ENCODE measurements around the gene FAXDC2. TPM values are rescaled to one million over a fixed set of nuclear protein-coding genes. Genes with fewer than 3 reads are reported as not detected.
A peak's percentile ranks its signal among the peaks of the same experiment; 100 is the strongest.

The FAXDC2 gene
- total and polyA plus RNA-seq, 2 donors from 2014 or later = 14.1 to 18.3 TPM

- Histone ChIP-seq H3K4me3 (ENCODE audit: low read length in 3 of 3) (peak overlapping the region; percentile 85 to 92 (median 91)), H3K9ac (ENCODE audit: low read length in 3 of 3) (peak overlapping the region; percentile 86 to 92 (median 88)), H3K4me1 (ENCODE audit: control insufficient read depth in 2 of 3, insufficient read depth in 2 of 3, low read depth in 1 of 3, low read length in 3 of 3) (peaks cover 0 to 15% (median 2%) of the 10 kb centered on the region in 3 donors), H3K27ac (ENCODE audit: low read depth in 2 of 2, low read length in 2 of 2) (peak overlapping the region; percentile 94 to 98), H3K36me3 (ENCODE audit: control insufficient read depth in 2 of 3, insufficient read depth in 3 of 3, low read length in 3 of 3) (peaks cover 0 to 5% (median 0%) of the 10 kb centered on the region in 3 donors), H3K9me3 (ENCODE audit: control insufficient read depth in 2 of 3, insufficient read depth in 1 of 3, low read length in 3 of 3) (no peaks in the 10 kb centered on the region), H3K27me3 (ENCODE audit: control insufficient read depth, insufficient read depth, low read length) (no peaks in the 10 kb centered on the region)
- DNase-seq = peak in 2 of 5 donors; percentile 31 to 34
- FAIRE-seq = no peak
- no peak for TF ChIP-seq CTCF (IDR thresholded peaks at IDR 0.05; ENCODE audit: borderline replicate concordance, extremely low read depth, insufficient read depth)
- intact Hi-C loops (cut with DNase I) = no loop called here
Measured at GRCh38 chr5:154858972-154859871, 8.8 kb upstream of the FAXDC2 start.

- DNase-seq = peak; percentile 98 to 100 (median 99)
- H3K9ac ChIP-seq (ENCODE audit: low read length in 3 of 3) = peak within 1 kb of the TSS; percentile 86 to 93 (median 88)
- peak within 1 kb of the TSS; percentile 94 to 98 for H3K27ac ChIP-seq (ENCODE audit: low read depth in 2 of 2, low read length in 2 of 2)
- intact Hi-C loops (cut with DNase I) = no loop called here
- no peaks in the 10 kb centered on the region for H3K27me3 ChIP-seq (ENCODE audit: control insufficient read depth, insufficient read depth, low read length)
- peak within 1 kb of the TSS; percentile 91 to 92 (median 91) for H3K4me3 ChIP-seq (ENCODE audit: low read length in 3 of 3)
- FAIRE-seq = no peak
- H3K36me3 ChIP-seq (ENCODE audit: control insufficient read depth in 2 of 3, insufficient read depth in 3 of 3, low read length in 3 of 3) = peaks cover 0 to 3% (median 0%) of the 10 kb centered on the region in 3 donors
- TF ChIP-seq CTCF (IDR thresholded peaks at IDR 0.05; ENCODE audit: borderline replicate concordance, extremely low read depth, insufficient read depth) = no peak
- peaks cover 0 to 15% (median 2%) of the 10 kb centered on the region in 3 donors for H3K4me1 ChIP-seq (ENCODE audit: control insufficient read depth in 2 of 3, insufficient read depth in 2 of 3, low read depth in 1 of 3, low read length in 3 of 3)
- no peaks in the 10 kb centered on the region for H3K9me3 ChIP-seq (ENCODE audit: control insufficient read depth in 2 of 3, insufficient read depth in 1 of 3, low read length in 3 of 3)
Measured at GRCh38 chr5:154858297-154858971, 8.0 kb upstream of the FAXDC2 start, which contains the start of gene CNOT8. Gene CNOT8, plus strand, starts transcription at chr5:154858627. Its CDS starts 4,652 bp downstream, at chr5:154863279.

GRCh38 chr5:154857530-154858296 is 7.3 kb upstream of the FAXDC2 start:
- Histone ChIP-seq H3K36me3 (ENCODE audit: control insufficient read depth in 2 of 3, insufficient read depth in 3 of 3, low read length in 3 of 3) (no peaks in the 10 kb centered on the region), H3K4me3 (ENCODE audit: low read length in 3 of 3) (peak overlapping the region; percentile 91 to 92 (median 91)), H3K27me3 (ENCODE audit: control insufficient read depth, insufficient read depth, low read length) (no peaks in the 10 kb centered on the region), H3K27ac (ENCODE audit: low read depth in 2 of 2, low read length in 2 of 2) (peak overlapping the region; percentile 94 to 98), H3K9ac (ENCODE audit: low read length in 3 of 3) (peak overlapping the region in 2 of 3 donors; percentile 88 to 93), H3K4me1 (ENCODE audit: control insufficient read depth in 2 of 3, insufficient read depth in 2 of 3, low read depth in 1 of 3, low read length in 3 of 3) (peaks cover 0 to 15% (median 2%) of the 10 kb centered on the region in 3 donors), H3K9me3 (ENCODE audit: control insufficient read depth in 2 of 3, insufficient read depth in 1 of 3, low read length in 3 of 3) (no peaks in the 10 kb centered on the region)
- no peak for FAIRE-seq
- peak; percentile 97 to 99 (median 98) for DNase-seq
- no peak for TF ChIP-seq CTCF (IDR thresholded peaks at IDR 0.05; ENCODE audit: borderline replicate concordance, extremely low read depth, insufficient read depth)
- intact Hi-C loops (cut with DNase I) = no loop called here
